Glomerular visceral epithelial cell (primary cell): ENCODE measurements around the gene SYT2.

Experiments
- DNase-seq: peaks from one replicate; pipeline ENCODE4 v3.0.0-alpha.2; 2016; ENCODE audit errors: extremely low spot score

Gene SYT2

GRCh38 chr1:202679406-202680177 lies 30.7 kb downstream of the SYT2 start:
- no peak for DNase-seq

DNA sequence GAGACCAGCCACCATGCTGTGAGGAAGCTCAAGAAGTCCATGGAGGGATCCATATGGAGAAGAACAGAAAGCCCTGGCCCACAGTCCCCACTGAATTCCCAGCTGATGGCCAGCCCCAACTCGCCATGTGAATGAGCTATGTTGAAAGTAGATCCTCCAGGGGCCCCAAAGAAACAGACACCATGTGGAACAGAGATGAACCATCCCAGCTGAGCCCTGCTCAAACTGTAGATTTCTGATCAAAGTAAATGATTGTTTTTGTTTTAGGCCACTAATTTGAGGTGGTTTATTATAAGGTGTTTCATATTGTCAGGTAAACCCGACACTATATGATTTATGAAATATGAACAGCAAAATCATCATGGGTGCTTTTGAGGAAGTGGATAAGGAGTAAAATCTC lies 32.8 kb downstream of the SYT2 start:
- DNase-seq: no peak

- DNase-seq: no peak
Measured at GRCh38 chr1:202673531-202673930, 36.7 kb downstream of the SYT2 start.

- DNase-seq: no peak
Measured at GRCh38 chr1:202671399-202671798, 38.9 kb downstream of the SYT2 start.

DNA sequence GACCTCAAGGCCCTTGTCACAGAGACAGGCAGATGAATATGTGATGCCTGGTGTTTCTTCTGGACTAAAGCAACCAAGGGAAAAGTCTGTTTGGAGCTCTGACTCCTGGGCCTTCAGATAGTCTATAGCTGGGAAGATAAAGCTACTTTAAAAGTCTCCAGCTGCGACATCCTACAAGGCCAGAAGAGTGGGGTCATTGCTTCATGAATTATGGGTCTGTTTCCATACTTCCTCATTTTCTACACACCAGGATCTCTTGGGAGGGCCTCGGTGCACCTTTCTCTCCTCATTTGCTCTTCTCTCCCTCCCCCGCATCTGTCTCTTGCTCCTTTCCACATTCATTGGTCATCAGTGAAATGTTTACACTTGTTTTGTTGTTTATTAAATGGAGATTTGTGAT lies 44.8 kb downstream of the SYT2 start:
- no peak for DNase-seq

DNA sequence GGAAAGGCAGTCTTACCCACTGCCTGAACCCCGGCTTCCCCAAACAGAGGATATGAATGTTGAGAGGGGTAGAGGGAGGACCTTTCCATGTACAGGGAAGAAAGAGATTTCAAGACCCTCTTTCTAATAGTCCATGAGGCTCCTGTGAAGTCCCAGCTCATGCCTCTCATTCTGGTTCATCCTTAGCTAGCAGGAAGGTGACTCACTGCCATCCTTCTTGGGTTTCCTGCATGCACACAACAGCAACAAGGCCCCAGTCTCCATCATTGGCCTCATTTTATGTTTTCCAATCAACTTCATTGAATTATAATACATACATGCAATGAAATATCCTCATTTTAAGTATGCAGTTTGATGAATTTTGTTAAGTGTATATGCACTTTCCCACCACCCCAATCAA lies 46.2 kb downstream of the SYT2 start:
- DNase-seq: no peak

- DNase-seq: no peak
Measured at GRCh38 chr1:202663131-202663530, 47.1 kb downstream of the SYT2 start.

GRCh38 chr1:202662081-202662480 lies 48.2 kb downstream of the SYT2 start:
- DNase-seq: no peak

GRCh38 chr1:202661136-202661845 lies 49.0 kb downstream of the SYT2 start:
- DNase-seq: no peak

DNA sequence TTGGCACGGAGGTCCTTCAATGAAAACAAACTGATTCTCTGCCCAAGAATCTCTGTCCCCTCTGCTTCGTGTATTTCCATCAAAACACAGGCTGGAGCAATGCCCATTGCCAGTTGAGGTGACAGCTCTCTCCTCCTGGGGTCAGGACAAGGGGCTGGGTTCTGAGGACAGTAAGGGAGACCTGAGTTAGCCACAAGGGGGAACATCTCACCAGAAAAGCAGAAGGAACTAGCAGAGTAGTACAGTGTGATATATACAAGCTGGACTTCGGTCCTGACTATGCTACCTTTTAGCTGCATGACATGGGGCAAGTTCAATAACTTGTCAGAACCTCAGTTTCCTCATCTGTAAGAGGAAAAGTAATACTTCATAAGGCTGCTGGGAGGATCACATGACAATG lies 50.3 kb downstream of the SYT2 start:
- DNase-seq: no peak

DNA sequence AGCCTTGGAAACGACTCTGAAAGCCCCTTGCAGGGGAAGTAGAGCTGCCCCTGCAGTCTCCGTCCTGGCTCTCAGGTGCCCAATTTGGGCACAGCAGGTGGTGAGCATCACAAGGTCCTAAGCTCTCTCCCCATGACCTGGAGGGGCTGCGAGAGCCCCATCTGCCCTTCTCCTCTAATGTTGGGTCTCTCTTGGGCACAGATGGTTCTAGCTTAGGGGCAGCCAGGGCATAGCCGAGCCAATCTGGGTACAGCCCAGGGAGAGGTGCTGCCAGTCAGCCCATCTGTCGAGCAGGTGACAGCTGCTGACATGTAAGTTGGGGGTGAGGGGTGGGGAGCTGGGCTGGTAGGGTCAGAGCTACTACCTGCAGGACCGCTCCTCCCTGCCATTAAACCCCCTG lies 50.7 kb downstream of the SYT2 start:
- DNase-seq: no peak

GRCh38 chr1:202658769-202659168 lies 51.5 kb downstream of the SYT2 start:
- DNase-seq: no peak

- DNase-seq: no peak
Measured at GRCh38 chr1:202658251-202658759, 51.9 kb downstream of the SYT2 start.

- peak; percentile 30 for DNase-seq
Measured at GRCh38 chr1:202656951-202657646, 53.2 kb downstream of the SYT2 start.

GRCh38 chr1:202656057-202656456 lies 54.2 kb downstream of the SYT2 start:
- DNase-seq: no peak

DNA sequence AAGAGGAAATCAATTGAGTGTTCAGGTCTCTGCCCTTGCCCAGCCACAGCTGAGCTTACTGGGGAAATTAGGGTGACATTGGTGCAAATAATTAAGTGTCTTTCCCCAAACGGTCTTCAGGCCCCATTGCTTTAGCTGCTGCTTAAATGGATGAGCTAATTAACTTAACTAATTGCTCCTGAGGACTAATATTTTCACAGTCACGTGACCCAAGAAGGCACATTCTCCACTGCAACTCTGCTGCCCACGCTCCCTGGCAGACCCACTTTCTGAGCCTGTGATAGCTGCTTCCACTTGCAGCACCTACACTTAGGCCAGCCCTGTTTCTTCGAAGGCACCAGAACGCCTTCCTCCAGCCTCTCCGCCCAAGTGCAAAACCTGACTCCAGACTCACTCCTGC lies 56.2 kb downstream of the SYT2 start:
- DNase-seq: no peak

GRCh38 chr1:202649553-202650392 lies 60.5 kb downstream of the SYT2 start:
- DNase-seq: no peak

GRCh38 chr1:202648605-202649226 lies 61.5 kb downstream of the SYT2 start:
- no peak for DNase-seq

GRCh38 chr1:202645097-202645476 lies 65.2 kb downstream of the SYT2 start:
- no peak for DNase-seq

- DNase-seq: no peak
Measured at GRCh38 chr1:202644219-202645096, 65.8 kb downstream of the SYT2 start.
